IMR-90 (cell line): ENCODE data around the gene NEAT1. TPM values are rescaled to one million over a fixed set of nuclear protein-coding genes. Genes with fewer than 3 reads are reported as not detected.

ENCODE experiments used
- ATAC-seq: fragments of 200-7000 bp; cut with Tn5 transposase; 2 replicates; pipeline ENCODE4 v1.9.1; 2020; ENCODE audit warnings: low read depth, mild to moderate bottlenecking, moderate library complexity
- BruUV-seq: library from RNA; stranded (reverse); fragments of 400-500 nt; replicated peaks from 2 replicates; lab custom pipeline; 2021; lab: Mats Ljungman, UMichigan
- CTCF ChIA-PET: fragments of 300-600 bp; formaldehyde crosslinking; extraction: SDS; loops from one replicate; lab custom pipeline; 2021; ENCODE audit warnings: antibody characterized with exemption; lab: Yijun Ruan, JAX
- POLR2A ChIA-PET: fragments of 300-600 bp; sonication (Branson Sonifier 250); formaldehyde crosslinking; loops from one replicate; lab custom pipeline; 2022; ENCODE audit warnings: antibody characterized with exemption; ENCODE audit not compliant: unreplicated experiment; lab: Charles Lee
- DNase-seq: peaks from one replicate; pipeline ENCODE4 v3.0.0; 2013
- H2AFZ ChIP-seq: replicated peaks from 2 replicates; pipeline ENCODE3; 2013; ENCODE audit warnings: low read length, mild to moderate bottlenecking; ENCODE audit not compliant: poor library complexity
- H2AK5ac ChIP-seq: 2 replicates; pipeline ENCODE4 v1.6.1; 2013; ENCODE audit warnings: low read depth, low read length, inconsistent platforms
- H2AK9ac ChIP-seq: replicated peaks from 2 replicates; pipeline ENCODE3; 2013; ENCODE audit warnings: mild to moderate bottlenecking, low read depth, low read length, moderate library complexity; ENCODE audit not compliant: poor library complexity
- H2BK120ac ChIP-seq: 2 replicates; pipeline ENCODE4 v1.6.1; 2013; ENCODE audit warnings: low read depth, low read length, inconsistent platforms
- H2BK15ac ChIP-seq: 3 replicates; pipeline ENCODE4 v1.6.1; 2013; ENCODE audit warnings: low read depth, low read length, inconsistent platforms
- H2BK20ac ChIP-seq: 2 replicates; pipeline ENCODE4 v1.6.1; 2013; ENCODE audit warnings: low read depth, mild to moderate bottlenecking, inconsistent platforms, low read length, moderate library complexity
- H2BK5ac ChIP-seq: 2 replicates; pipeline ENCODE4 v1.6.1; 2013; ENCODE audit warnings: mild to moderate bottlenecking, low read depth, low read length, inconsistent platforms; ENCODE audit not compliant: poor library complexity, severe bottlenecking
- H3K14ac ChIP-seq: replicated peaks from 2 replicates; pipeline ENCODE4 v1.6.1; 2013; ENCODE audit warnings: low read depth, low read length, inconsistent platforms
- H3K18ac ChIP-seq: 2 replicates; pipeline ENCODE4 v1.6.1; 2013; ENCODE audit warnings: low read depth, low read length, control low read depth
- H3K23ac ChIP-seq: 2 replicates; pipeline ENCODE4 v1.6.1; 2013; ENCODE audit warnings: low read depth, low read length, inconsistent platforms
- H3K27ac ChIP-seq: 2 replicates; pipeline ENCODE4 v1.5.1; 2013; ENCODE audit warnings: mild to moderate bottlenecking, control low read depth, low read length; ENCODE audit not compliant: insufficient read depth
- H3K27me3 ChIP-seq: 2 replicates; pipeline ENCODE4 v1.6.1; 2013; ENCODE audit warnings: low read length; ENCODE audit not compliant: control insufficient read depth, insufficient read depth
- H3K36me3 ChIP-seq: 2 replicates; pipeline ENCODE4 v1.6.1; 2013; ENCODE audit warnings: low read length, mixed read lengths; ENCODE audit not compliant: control insufficient read depth, insufficient read depth
- H3K4ac ChIP-seq: 2 replicates; pipeline ENCODE4 v1.6.1; 2013; ENCODE audit warnings: low read depth, low read length, inconsistent platforms
- H3K4me1 ChIP-seq: 2 replicates; pipeline ENCODE4 v1.6.1; 2013; ENCODE audit warnings: low read length, mixed read lengths; ENCODE audit not compliant: control insufficient read depth, insufficient read depth
- H3K4me2 ChIP-seq: 2 replicates; pipeline ENCODE4 v1.6.1; 2013; ENCODE audit warnings: low read depth, mild to moderate bottlenecking, control low read depth, low read length, moderate library complexity
- H3K4me3 ChIP-seq: 2 replicates; pipeline ENCODE4 v1.5.1; 2013; ENCODE audit warnings: low read depth, mild to moderate bottlenecking, control low read depth, low read length, moderate library complexity; ENCODE audit not compliant: insufficient read depth
- H3K56ac ChIP-seq: 2 replicates; pipeline ENCODE4 v1.6.1; 2013; ENCODE audit warnings: low read length, inconsistent platforms; ENCODE audit not compliant: insufficient read depth; ENCODE audit errors: extremely low read depth
- H3K79me1 ChIP-seq, 2 experiments: 2 replicates each; pipeline ENCODE4 v1.6.1; 2013; ENCODE audit warnings: low read length in 2 of 2, inconsistent platforms in 1 of 2, low read depth in 1 of 2
- H3K9ac ChIP-seq: 2 replicates; pipeline ENCODE4 v1.6.1; 2013; ENCODE audit warnings: low read depth, low read length, control low read depth
- H3K9me1 ChIP-seq: 2 replicates; pipeline ENCODE4 v1.6.1; 2013; ENCODE audit warnings: low read length, inconsistent platforms; ENCODE audit not compliant: insufficient read depth
- H3K9me3 ChIP-seq: 2 replicates; pipeline ENCODE4 v1.6.1; 2013; ENCODE audit warnings: low read length; ENCODE audit not compliant: control insufficient read depth, insufficient read depth
- H4K20me1 ChIP-seq: 2 replicates; pipeline ENCODE4 v1.6.1; 2013; ENCODE audit warnings: low read length, inconsistent platforms; ENCODE audit not compliant: insufficient read depth
- H4K5ac ChIP-seq: 2 replicates; pipeline ENCODE4 v1.6.1; 2013; ENCODE audit warnings: mild to moderate bottlenecking, low read depth, low read length, control low read depth
- H4K8ac ChIP-seq, 2 experiments: 2 replicates each; pipeline ENCODE4 v1.6.1; 2013; ENCODE audit warnings: low read depth in 2 of 2, low read length in 2 of 2, control low read depth in 1 of 2, inconsistent platforms in 1 of 2
- H4K91ac ChIP-seq: 2 replicates; pipeline ENCODE4 v1.6.1; 2013; ENCODE audit warnings: low read depth, low read length, inconsistent platforms; ENCODE audit not compliant: insufficient read depth
- CEBPB ChIP-seq: IDR thresholded peaks from 2 replicates; pipeline ENCODE4 v1.6.1; 2012; ENCODE audit warnings: low read depth, low read length, improper control_type of control experiment
- CHD1 ChIP-seq: IDR thresholded peaks from 2 replicates; pipeline ENCODE4 v1.6.1; 2012; ENCODE audit warnings: low read depth, low read length, improper control_type of control experiment
- FOS ChIP-seq: fragments of 150-350 bp; IDR thresholded peaks from 2 replicates; pipeline ENCODE4 v1.6.1; 2016; ENCODE audit warnings: low read depth, low read length
- MAZ ChIP-seq: IDR thresholded peaks from 2 replicates; pipeline ENCODE4 v1.6.1; 2012; ENCODE audit warnings: low read depth, mild to moderate bottlenecking, low read length, improper control_type of control experiment, moderate library complexity, borderline replicate concordance
- POLR2A ChIP-seq: IDR thresholded peaks from 2 replicates; pipeline ENCODE4 v1.6.1; 2012; ENCODE audit warnings: mild to moderate bottlenecking, low read depth, low read length
- RAD21 ChIP-seq: IDR thresholded peaks from 2 replicates; pipeline ENCODE4 v1.6.1; 2012; ENCODE audit warnings: low read length, improper control_type of control experiment
- SMC3 ChIP-seq: fragments of 150-350 bp; IDR thresholded peaks from 2 replicates; pipeline ENCODE4 v1.6.1; 2016; ENCODE audit warnings: low read depth, mild to moderate bottlenecking, antibody characterized with exemption, low read length, moderate library complexity
- WGBS, 2 experiments: methylation state at CpG; one replicate each; pipeline versions ENCODE4 v1.1.5 to v1.1.7; 2013; ENCODE audit warnings: missing lambda C conversion rate in 2 of 2; ENCODE audit not compliant: insufficient read length in 1 of 2; ENCODE audit errors: extremely low coverage in 2 of 2; 5-methylcytosine and 5-hydroxymethylcytosine counted together
- dilution Hi-C: fragments of 300-500 bp; cut with HindIII; formaldehyde crosslinking; loops from one replicate; pipeline ENCODE4 v1.14.3; 2018; ENCODE audit warnings: low sequenced_read_pairs; ENCODE audit not compliant: unreplicated experiment
- in situ Hi-C: fragments of 300-500 bp; cut with MboI; formaldehyde crosslinking; loops from 3 replicates; pipeline ENCODE4 v1.14.3; 2019; ENCODE audit warnings: low sequenced_read_pairs, inconsistent platforms, mixed read lengths
- intact Hi-C: fragments of 100-400 bp; cut with micrococcal nuclease; formaldehyde crosslinking; loops from 2 replicates; pipeline ENCODE4 v1.10.0; 2022
- polyA plus RNA-seq, 3 experiments: library from polyadenylated mRNA; depleted of rRNA; stranded (reverse); fragments of >200 nt; gene quantifications; 2 replicates each; pipeline ENCODE4 v1.2.3, GENCODE V29; 2012; ENCODE audit warnings: low replicate concordance in 1 of 3
- total RNA-seq: library from RNA; depleted of rRNA; stranded (reverse); fragments of >200 nt; gene quantifications from 2 replicates; pipeline ENCODE4 v1.2.3, GENCODE V29; 2012

NEAT1 gene
- total and polyA plus RNA-seq, 2 of the 4 experiments (the other 2 are of a cell fraction): 30.1 to 114 TPM

GRCh38 chr11:65440831-65441499 lies 18.4 kb downstream of the NEAT1 start:
- DNase-seq (peak; percentile 43), ATAC-seq (no peak)
- no peak overlapping the region for H3K56ac ChIP-seq
- H2BK5ac ChIP-seq: no peak overlapping the region
- dilution Hi-C loops: no loop called here
- H4K8ac ChIP-seq: no peak overlapping the region
- BruUV-seq: no TSS peak
- no peak overlapping the region for H3K4me3 ChIP-seq
- H3K9me1 ChIP-seq: peaks cover 9% of the 10 kb centered on the region
- no peak overlapping the region for H4K5ac ChIP-seq
- peaks cover 4% of the 10 kb centered on the region; the same call in 1 of the 2 replicates for H3K4me1 ChIP-seq
- H3K9me3 ChIP-seq: no peaks in the 10 kb centered on the region
- intact Hi-C loops: no loop called here
- H3K14ac ChIP-seq: no peak overlapping the region
- no peak overlapping the region for H2AFZ ChIP-seq
- H3K18ac ChIP-seq: no peak overlapping the region
- 0 out of 2 replicates have a peak, but pooled peaks have one; percentile 58 for TF ChIP-seq CHD1
- TF ChIP-seq RAD21: no peak
- no peak for TF ChIP-seq CEBPB
- no peak for TF ChIP-seq SMC3
- peak; percentile 78 for TF ChIP-seq POLR2A
- TF ChIP-seq FOS: no peak
- no peak for TF ChIP-seq MAZ
- H2BK15ac ChIP-seq: no peak overlapping the region
- no peak overlapping the region for H2AK9ac ChIP-seq
- peaks cover 98% of the 10 kb centered on the region for H4K20me1 ChIP-seq
- H3K79me1 ChIP-seq: peaks cover 10 to 74% of the 10 kb centered on the region in 2 experiments
- no peak overlapping the region for H4K91ac ChIP-seq
- H3K9ac ChIP-seq: no peak overlapping the region
- peaks cover 59% of the 10 kb centered on the region for H3K36me3 ChIP-seq
- WGBS, 2 experiments: 60% methylated on average over 1 of the region's 8 CpGs; no CpG with 5 or more reads in 1 of the 2 experiments
- no peak overlapping the region for H2BK120ac ChIP-seq
- 0 out of 2 replicates have a peak overlapping the region, but pooled peaks have one; percentile 17 for H3K23ac ChIP-seq
- no peaks in the 10 kb centered on the region for H3K27me3 ChIP-seq
- in situ Hi-C loops: no loop called here
- no peak overlapping the region for H3K27ac ChIP-seq
- no peak overlapping the region for H3K4ac ChIP-seq
- H2BK20ac ChIP-seq: no peak overlapping the region
- ChIA-PET CTCF (interaction anchor here (0.6 to 1.1 kb wide), 2 partner anchors 31 to 33 kb away, joined by 3 to 6 read pairs; no protein-coding TSS in a partner anchor), POLR2A (interaction anchor here (0.6 to 1.3 kb wide), 3 partner anchors 21 to 59 kb away, joined by 3 to 13 read pairs (median 4); no protein-coding TSS in a partner anchor)
- no peak overlapping the region for H2AK5ac ChIP-seq
- no peak overlapping the region for H3K4me2 ChIP-seq
